Measurements from ENCODE around the gene RGS4.

RGS4 gene

GRCh38 chr1:163104385-163105099 lies 35.4 kb downstream of the RGS4 start:
- DNase-seq, result peak; percentile 36

- no peak for DNase-seq
Observed at GRCh38 chr1:163106364-163106987, 37.3 kb downstream of the RGS4 start.

GRCh38 chr1:163107655-163108054 lies 38.5 kb downstream of the RGS4 start:
- no peak for DNase-seq

- DNase-seq, result no peak
Observed at GRCh38 chr1:163115887-163116286, 46.7 kb downstream of the RGS4 start.

GRCh38 chr1:163119707-163120106 lies 50.5 kb downstream of the RGS4 start:
- no peak for DNase-seq

GRCh38 chr1:163120372-163120771 lies 51.2 kb downstream of the RGS4 start:
- DNase-seq, result no peak

GRCh38 chr1:163124812-163125211 lies 55.7 kb downstream of the RGS4 start:
- no peak for DNase-seq

Measured in fibroblast of skin of scalp (primary cell).